K562 (cell line): ENCODE data around the gene OLR1. TPM values are rescaled to one million over a fixed set of nuclear protein-coding genes. Genes with fewer than 3 reads are reported as not detected.

Source experiments
- CREB5 ChIP-seq: fragments of 250-450 bp; sonication (Bioruptor Pico); IDR thresholded peaks from 2 replicates; pipeline ENCODE4 v1.5.0; 2020; ENCODE audit warnings: mild to moderate bottlenecking
- DDX20 ChIP-seq: fragments of 450-650 bp; IDR thresholded peaks from 2 replicates; pipeline ENCODE4 v1.6.1; 2016; ENCODE audit warnings: missing genetic modification characterization, low read depth, mild to moderate bottlenecking, missing compliant biosample characterization, moderate library complexity
- DPF2 ChIP-seq: fragments of 450-650 bp; IDR thresholded peaks from 2 replicates; pipeline ENCODE4 v1.6.1; 2016
- MITF ChIP-seq: IDR thresholded peaks from 2 replicates; pipeline ENCODE4 v1.6.1; 2014; ENCODE audit warnings: antibody characterized with exemption
- NBN ChIP-seq: fragments of 450-650 bp; IDR thresholded peaks from 2 replicates; pipeline ENCODE4 v1.6.1; 2016; ENCODE audit warnings: low read depth, mild to moderate bottlenecking
- TEAD4 ChIP-seq, 2 experiments: sonication (generic) in 1 of 2; formaldehyde crosslinking in 1 of 2; IDR thresholded peaks; 2 replicates each; pipeline versions ENCODE4 v1.6.1 to v1.8.0; 2012 to 2022; ENCODE audit warnings: borderline replicate concordance in 1 of 2, inconsistent platforms in 1 of 2, low read length in 1 of 2, mild to moderate bottlenecking in 1 of 2, missing genetic modification reagents in 1 of 2
- UBTF ChIP-seq, 2 experiments: IDR thresholded peaks; 2 replicates each; pipeline ENCODE4 v1.6.1; 2012; ENCODE audit warnings: improper control_type of control experiment in 2 of 2, low read depth in 2 of 2, low read length in 2 of 2, borderline replicate concordance in 1 of 2
- ZKSCAN8 ChIP-seq: fragments of 200-800 bp; sonication (Bioruptor generic); IDR thresholded peaks from 2 replicates; pipeline ENCODE4 v1.6.1; 2016; ENCODE audit warnings: missing genetic modification characterization, missing compliant biosample characterization
- ZNF224 ChIP-seq: sonication (generic); formaldehyde crosslinking; IDR thresholded peaks from 2 replicates; pipeline ENCODE4 v1.8.0; 2022; ENCODE audit warnings: mild to moderate bottlenecking, missing genetic modification reagents
- polyA plus RNA-seq, 8 experiments: library from polyadenylated mRNA; depleted of rRNA in 4 of 8; stranded (reverse) in 5 of 8; unstranded in 3 of 8; fragments of >200 nt; fragmentation: Nextera tagmentation in 2 of 8; fragmentation: Illumina TruSeq in 1 of 8; extraction: Ambion mirVana in 2 of 8; extraction: Trizol in 1 of 8; gene quantifications; 2 replicates each; pipeline versions ENCODE4 v1.2.1 to v1.2.3, GENCODE V29; 2011 to 2014; ENCODE audit warnings: inconsistent platforms in 1 of 8, missing spikeins in 1 of 8
- total RNA-seq, 7 experiments: library from RNA; depleted of rRNA in 6 of 7; stranded (reverse); fragments of >200 nt in 6 of 7; fragmentation: Illumina TruSeq in 2 of 7; extraction: Trizol in 2 of 7; gene quantifications; 2 replicates each; pipeline versions ENCODE4 v1.2.1 to v1.2.3, GENCODE V29; 2011 to 2021; ENCODE audit warnings: low replicate concordance in 1 of 7
- TF ChIP-seq, protein P1 (sequence below): sonication (generic); formaldehyde crosslinking; IDR thresholded peaks from 2 replicates; pipeline ENCODE4 v1.9.0; 2022; ENCODE audit warnings: mild to moderate bottlenecking, missing genetic modification reagents

Gene OLR1
- total and polyA plus RNA-seq, 9 of the 15 experiments (the other 6 are each of a cell fraction or from before 2014, with no cell fraction given): not detected

DNA sequence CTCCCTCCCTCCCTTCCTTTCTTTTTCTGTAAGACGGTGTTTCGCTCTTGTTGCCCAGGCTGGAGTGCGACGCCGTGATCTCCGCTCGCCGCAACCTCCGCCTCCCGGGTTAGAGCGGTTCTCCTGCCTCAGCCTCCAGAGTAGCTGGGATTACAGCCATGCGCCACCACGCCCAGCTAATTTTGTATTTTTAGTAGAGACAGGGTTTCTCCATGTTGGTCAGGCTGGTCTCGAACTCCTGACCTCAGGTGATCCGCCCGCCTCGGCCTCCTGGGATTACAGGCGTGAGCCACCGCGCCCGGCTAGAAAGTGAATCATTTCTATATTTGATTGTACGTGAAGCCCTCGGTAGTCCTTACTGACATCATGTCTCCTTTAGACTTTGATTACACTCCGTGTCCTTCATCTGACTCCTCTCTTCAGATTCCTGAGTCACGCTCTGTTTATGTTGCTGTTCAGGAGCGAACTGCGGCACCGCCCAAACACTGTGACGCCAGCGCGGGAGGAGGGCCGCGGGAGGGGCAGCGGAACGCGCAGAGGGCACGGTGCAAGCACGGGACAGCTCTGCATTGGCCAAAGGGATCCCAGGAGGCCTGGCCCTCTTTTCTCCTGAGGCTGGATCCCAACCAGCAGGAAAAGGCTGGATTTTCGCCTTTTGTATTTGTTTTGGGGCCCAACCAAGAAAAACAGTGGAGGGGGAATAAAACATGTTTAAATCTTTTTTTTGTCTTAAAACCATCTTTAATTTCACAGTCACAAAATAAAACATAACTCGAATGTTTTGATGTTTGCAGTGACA lies 40.2 kb upstream of the OLR1 start (continued):
- TF ChIP-seq DDX20 (tag) (no peak), UBTF (IDR thresholded peaks at IDR 0.05; ENCODE audit: borderline replicate concordance in 1 of 2, low read depth in 2 of 2, low read length in 2 of 2) (no peak), ZNF224 (CRISPR knock-in tag) (no peak), TEAD4 (IDR thresholded peaks at IDR 0.05; ENCODE audit: low read length) (peak; percentile 40; the same call in 1 of the 2 replicates), TEAD4 (CRISPR knock-in tag; IDR thresholded peaks at IDR 0.05; ENCODE audit: borderline replicate concordance) (no peak), CREB5 (CRISPR knock-in tag) (no peak), NBN (0 out of 2 replicates have a peak, but pooled peaks have one; percentile 34), MITF (peak; percentile 70), DPF2 (peak; percentile 72), ZKSCAN8 (CRISPR knock-in tag) (no peak)
- TF ChIP-seq, protein P1, sequence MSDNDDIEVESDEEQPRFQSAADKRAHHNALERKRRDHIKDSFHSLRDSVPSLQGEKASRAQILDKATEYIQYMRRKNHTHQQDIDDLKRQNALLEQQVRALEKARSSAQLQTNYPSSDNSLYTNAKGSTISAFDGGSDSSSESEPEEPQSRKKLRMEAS (CRISPR knock-in tag): peak; percentile 33; the same call in 1 of the 2 replicates
